ENCODE measurements around the gene BMPR1B.
A peak's percentile ranks its signal among the peaks of the same experiment; 100 is the strongest.

The BMPR1B gene

DNA sequence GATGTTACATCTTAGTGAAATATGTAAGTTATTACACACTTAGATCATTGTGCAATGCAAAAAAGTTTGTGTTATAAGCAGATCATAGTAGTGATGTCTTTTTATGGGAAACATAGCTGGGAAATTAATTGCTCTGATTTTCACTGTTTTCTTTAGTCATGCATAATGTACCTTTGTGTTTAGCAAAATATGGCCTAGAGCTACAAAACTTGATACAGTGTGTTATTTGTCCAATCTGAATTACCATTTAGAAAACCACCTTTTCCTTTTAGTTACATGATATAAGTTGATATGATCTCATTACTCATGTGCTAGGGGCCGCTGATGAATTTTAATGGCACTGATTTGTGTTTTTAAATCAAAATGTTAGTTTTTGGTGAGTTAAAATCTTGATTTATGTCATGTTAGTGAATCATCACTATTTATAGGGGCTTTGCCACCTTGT lies 2.0 kb downstream of the BMPR1B start:
- Histone ChIP-seq H3K4me1 (ENCODE audit: insufficient read depth, low read length) (peaks cover 44% of the 10 kb centered on the region), H4K20me1 (ENCODE audit: insufficient read depth, low read length) (no peaks in the 10 kb centered on the region), H3K27ac (ENCODE audit: low read length) (no peak overlapping the region), H3K9ac (ENCODE audit: low read depth, low read length) (no peak overlapping the region), H2AFZ (ENCODE audit: low read depth, low read length) (no peak overlapping the region), H3K4me3 (ENCODE audit: low read depth in 1 of 2, low read length in 2 of 2) (no peak overlapping the region), H3K79me2 (ENCODE audit: insufficient read depth, low read length) (no peaks in the 10 kb centered on the region), H3K36me3 (ENCODE audit: insufficient read depth, low read length) (no peaks in the 10 kb centered on the region), H3K4me2 (ENCODE audit: insufficient read depth, low read length) (peak overlapping the region; percentile 23; the same call in 1 of the 2 replicates), H3K9me3 (ENCODE audit: insufficient read depth, low read length, severe bottlenecking) (no peaks in the 10 kb centered on the region), H3K27me3 (ENCODE audit: insufficient read depth, low read length, poor library complexity) (peaks cover 32% of the 10 kb centered on the region)
- ATAC-seq (ENCODE audit: insufficient read depth, low read depth): no peak
- TF ChIP-seq EZH2 (IDR thresholded peaks at IDR 0.05; ENCODE audit: borderline replicate concordance, low read depth, low read length, severe bottlenecking) (no peak), CTCF (IDR thresholded peaks at IDR 0.05; ENCODE audit: borderline replicate concordance, extremely low read depth, low read length, poor library complexity, severe bottlenecking) (no peak)
- DNase-seq: no peak

DNA sequence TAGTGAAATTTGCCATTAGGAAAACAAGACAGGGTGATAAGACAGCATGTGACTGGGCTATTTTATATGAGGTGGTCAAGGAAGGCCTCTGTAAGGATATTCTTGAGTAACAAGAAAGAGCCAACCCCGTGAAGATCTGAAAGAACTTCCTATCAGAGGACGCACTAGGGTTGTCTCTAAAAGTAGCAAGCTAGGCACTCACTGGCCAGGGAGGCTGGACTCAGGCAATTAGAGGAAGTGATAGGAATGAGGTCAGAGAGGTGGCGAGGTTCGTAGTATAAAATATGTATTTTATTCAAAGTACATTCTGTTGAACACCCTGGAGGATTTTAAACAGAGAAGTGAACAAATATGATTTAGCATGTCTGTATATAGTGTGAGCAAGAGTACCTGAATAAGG lies 4.6 kb downstream of the BMPR1B start:
- Histone ChIP-seq H3K4me1 (ENCODE audit: insufficient read depth, low read length) (peaks cover 39% of the 10 kb centered on the region), H3K4me2 (ENCODE audit: insufficient read depth, low read length) (no peak overlapping the region), H3K79me2 (ENCODE audit: insufficient read depth, low read length) (no peaks in the 10 kb centered on the region), H2AFZ (ENCODE audit: low read depth, low read length) (no peak overlapping the region), H3K27ac (ENCODE audit: low read length) (no peak overlapping the region), H4K20me1 (ENCODE audit: insufficient read depth, low read length) (no peaks in the 10 kb centered on the region), H3K36me3 (ENCODE audit: insufficient read depth, low read length) (no peaks in the 10 kb centered on the region), H3K9me3 (ENCODE audit: insufficient read depth, low read length, severe bottlenecking) (no peaks in the 10 kb centered on the region), H3K4me3 (ENCODE audit: low read depth in 1 of 2, low read length in 2 of 2) (no peak overlapping the region), H3K9ac (ENCODE audit: low read depth, low read length) (no peak overlapping the region), H3K27me3 (ENCODE audit: insufficient read depth, low read length, poor library complexity) (peaks cover 16% of the 10 kb centered on the region)
- ATAC-seq (ENCODE audit: insufficient read depth, low read depth) (no peak), DNase-seq (no peak)
- TF ChIP-seq CTCF (IDR thresholded peaks at IDR 0.05; ENCODE audit: borderline replicate concordance, extremely low read depth, low read length, poor library complexity, severe bottlenecking): no peak
- no peak for TF ChIP-seq EZH2 (IDR thresholded peaks at IDR 0.05; ENCODE audit: borderline replicate concordance, low read depth, low read length, severe bottlenecking)

DNA sequence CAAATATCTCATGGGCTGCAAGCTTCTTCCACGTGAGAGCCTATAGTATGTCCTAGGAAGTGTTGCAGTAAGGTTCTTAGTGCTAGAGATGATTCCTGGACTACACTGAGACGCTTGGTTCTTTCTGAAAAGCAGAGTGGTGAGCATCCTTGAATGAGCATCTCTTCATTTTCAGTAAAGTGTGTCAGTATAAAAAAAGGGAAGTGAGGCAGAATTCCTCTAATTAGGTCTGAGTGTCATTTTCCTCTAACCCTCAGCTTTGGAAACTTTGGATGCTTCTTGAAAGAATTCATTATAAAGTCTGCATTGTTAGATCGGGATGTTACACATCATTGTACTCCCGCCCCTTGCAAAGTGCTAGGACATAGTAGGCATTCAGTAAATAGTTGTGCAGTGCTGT lies 5.2 kb downstream of the BMPR1B start:
- no peak overlapping the region for H2AFZ ChIP-seq (ENCODE audit: low read depth, low read length)
- TF ChIP-seq CTCF (IDR thresholded peaks at IDR 0.05; ENCODE audit: borderline replicate concordance, extremely low read depth, low read length, poor library complexity, severe bottlenecking) (no peak), EZH2 (IDR thresholded peaks at IDR 0.05; ENCODE audit: borderline replicate concordance, low read depth, low read length, severe bottlenecking) (no peak)
- H3K9me3 ChIP-seq (ENCODE audit: insufficient read depth, low read length, severe bottlenecking): no peaks in the 10 kb centered on the region
- H3K4me2 ChIP-seq (ENCODE audit: insufficient read depth, low read length): no peak overlapping the region
- H3K36me3 ChIP-seq (ENCODE audit: insufficient read depth, low read length): no peaks in the 10 kb centered on the region
- H3K9ac ChIP-seq (ENCODE audit: low read depth, low read length): no peak overlapping the region
- ATAC-seq (ENCODE audit: insufficient read depth, low read depth) (no peak), DNase-seq (no peak)
- H3K27ac ChIP-seq (ENCODE audit: low read length): no peak overlapping the region
- H3K79me2 ChIP-seq (ENCODE audit: insufficient read depth, low read length): no peaks in the 10 kb centered on the region
- no peak overlapping the region for H3K4me3 ChIP-seq (ENCODE audit: low read depth in 1 of 2, low read length in 2 of 2)
- H3K4me1 ChIP-seq (ENCODE audit: insufficient read depth, low read length): peaks cover 36% of the 10 kb centered on the region
- H4K20me1 ChIP-seq (ENCODE audit: insufficient read depth, low read length): no peaks in the 10 kb centered on the region
- H3K27me3 ChIP-seq (ENCODE audit: insufficient read depth, low read length, poor library complexity): peaks cover 12% of the 10 kb centered on the region

DNA sequence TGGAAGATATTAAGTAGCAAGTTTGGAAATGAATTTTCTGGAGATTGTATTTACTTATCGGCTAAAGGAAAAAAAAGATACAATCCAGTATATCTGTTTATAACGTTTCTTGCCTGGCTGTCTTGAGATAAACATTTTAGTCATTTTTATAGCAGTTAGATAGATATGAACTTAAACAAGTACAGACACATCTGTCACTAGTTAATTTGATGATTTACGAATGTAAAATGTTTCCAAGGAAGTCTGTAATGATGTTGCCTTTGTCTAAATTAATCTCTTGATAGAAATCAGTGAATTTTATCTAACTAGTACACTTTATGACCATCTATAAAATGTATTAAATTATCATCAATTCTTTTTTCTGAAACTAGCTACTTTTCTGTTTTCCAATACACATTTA lies 5.7 kb downstream of the BMPR1B start:
- Histone ChIP-seq H3K4me1 (ENCODE audit: insufficient read depth, low read length) (peaks cover 33% of the 10 kb centered on the region), H2AFZ (ENCODE audit: low read depth, low read length) (no peak overlapping the region), H3K36me3 (ENCODE audit: insufficient read depth, low read length) (no peaks in the 10 kb centered on the region), H3K9me3 (ENCODE audit: insufficient read depth, low read length, severe bottlenecking) (no peaks in the 10 kb centered on the region), H3K9ac (ENCODE audit: low read depth, low read length) (no peak overlapping the region), H3K79me2 (ENCODE audit: insufficient read depth, low read length) (no peaks in the 10 kb centered on the region), H3K27me3 (ENCODE audit: insufficient read depth, low read length, poor library complexity) (peaks cover 8% of the 10 kb centered on the region), H3K27ac (ENCODE audit: low read length) (no peak overlapping the region), H4K20me1 (ENCODE audit: insufficient read depth, low read length) (no peaks in the 10 kb centered on the region), H3K4me2 (ENCODE audit: insufficient read depth, low read length) (no peak overlapping the region), H3K4me3 (ENCODE audit: low read depth in 1 of 2, low read length in 2 of 2) (no peak overlapping the region)
- TF ChIP-seq CTCF (IDR thresholded peaks at IDR 0.05; ENCODE audit: borderline replicate concordance, extremely low read depth, low read length, poor library complexity, severe bottlenecking) (no peak), EZH2 (IDR thresholded peaks at IDR 0.05; ENCODE audit: borderline replicate concordance, low read depth, low read length, severe bottlenecking) (no peak)
- ATAC-seq (ENCODE audit: insufficient read depth, low read depth): no peak
- DNase-seq: no peak

Measured in DND-41 (cell line).